ENCODE data around the gene RIPOR3. TPM values are rescaled to one million over a fixed set of nuclear protein-coding genes. Genes with fewer than 3 reads are reported as not detected.

The RIPOR3 gene
- total RNA-seq, 1 experiment from 2014 or later: 0.46 TPM

DNA sequence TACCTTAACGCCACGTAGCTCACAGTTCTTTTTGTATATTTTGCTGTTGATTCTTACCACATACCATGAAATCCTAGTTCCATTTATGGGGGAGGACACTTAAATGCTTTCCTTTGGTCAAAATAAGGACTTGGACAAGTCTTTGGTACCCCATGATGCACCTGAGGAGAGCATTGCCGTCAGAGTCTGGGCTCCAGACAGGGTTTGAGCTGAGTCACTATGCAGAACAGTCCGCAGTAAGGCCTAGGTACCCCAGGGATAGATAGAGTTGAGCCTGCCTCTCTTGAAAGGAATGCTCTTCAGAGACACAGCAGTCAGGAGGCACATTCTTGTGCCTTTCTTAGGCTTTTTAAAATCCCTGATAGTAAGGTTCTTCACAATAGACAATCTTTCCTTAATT lies 46.0 kb upstream of the RIPOR3 start:
- no peak overlapping the region for H2BK5ac ChIP-seq (ENCODE audit: insufficient read length, low read length)
- no peak overlapping the region for H3K9ac ChIP-seq (ENCODE audit: extremely low read depth, insufficient read length, low read length)
- no peak overlapping the region for H3K4me2 ChIP-seq (ENCODE audit: insufficient read depth, insufficient read length, low read length)
- TF ChIP-seq CTCF (conservative IDR thresholded peaks at IDR 0.05): no peak
- Mint-ChIP-seq H3K4me1 (peaks cover 52 to 65% of the 10 kb centered on the region in 2 experiments), H3K27me3 (ENCODE audit: low read depth) (no peaks in the 10 kb centered on the region), H3K9me3 (no peaks in the 10 kb centered on the region), H3K36me3 (ENCODE audit: insufficient read depth in 1 of 3, low read depth in 3 of 3) (peaks cover 6 to 46% (median 44%) of the 10 kb centered on the region in 3 experiments), H3K4me3 (peak overlapping the region in 1 of 2 experiments; percentile 37; a peak in 1 of 5 replicates), H3K27ac (peak overlapping the region; percentile 78 to 94 (median 85))
- H3K27ac ChIP-seq (ENCODE audit: insufficient read length, low read depth, low read length): no peak overlapping the region
- peaks cover 6% of the 10 kb centered on the region for H3K4me1 ChIP-seq (ENCODE audit: insufficient read depth, low read length)
- no peak overlapping the region for H2AFZ ChIP-seq (ENCODE audit: low read length)
- H3K14ac ChIP-seq (ENCODE audit: insufficient read depth, low read length): no peak overlapping the region
- H3K79me1 ChIP-seq (ENCODE audit: insufficient read depth, low read depth, low read length, poor library complexity, severe bottlenecking): no peaks in the 10 kb centered on the region
- H3K18ac ChIP-seq (ENCODE audit: insufficient read length, low read depth, low read length): no peak overlapping the region
- WGBS (ENCODE audit: extremely low coverage, insufficient read length, low lambda C conversion rate): no CpG with 5 or more reads among the region's 4 CpGs
- H2BK12ac ChIP-seq (ENCODE audit: insufficient read length, low read depth, low read length): no peak overlapping the region
- H4K20me1 ChIP-seq (ENCODE audit: control insufficient read depth, insufficient read depth, insufficient read length): no peaks in the 10 kb centered on the region
- peaks cover 10% of the 10 kb centered on the region; the same call in 1 of the 2 replicates for H3K79me2 ChIP-seq (ENCODE audit: insufficient read depth, low read length)
- no peak overlapping the region for H2AK5ac ChIP-seq (ENCODE audit: insufficient read length, low read length)
- H3K27me3 ChIP-seq (ENCODE audit: insufficient read depth, low read length): no peaks in the 10 kb centered on the region
- H3K56ac ChIP-seq (ENCODE audit: insufficient read length, low read depth, low read length): no peak overlapping the region
- DNase-seq: peak; percentile 73
- H3K9me3 ChIP-seq (ENCODE audit: control insufficient read depth, low read depth, low read length): no peaks in the 10 kb centered on the region
- peaks cover 3% of the 10 kb centered on the region for H3K23me2 ChIP-seq (ENCODE audit: insufficient read length, low read depth, low read length, poor library complexity, severe bottlenecking)
- no peak overlapping the region for H3T11ph ChIP-seq (ENCODE audit: low read length)
- H4K8ac ChIP-seq (replicated peaks; ENCODE audit: insufficient read length, low read depth, low read length): no peak overlapping the region
- H4K91ac ChIP-seq (ENCODE audit: insufficient read length, low read depth, low read length): no peak overlapping the region
- H2BK15ac ChIP-seq (ENCODE audit: low read depth, low read length): no peak overlapping the region
- H2BK20ac ChIP-seq (ENCODE audit: low read depth, low read length, poor library complexity, severe bottlenecking): no peak overlapping the region
- H3K4ac ChIP-seq (ENCODE audit: low read depth, low read length): no peak overlapping the region
- H3K23ac ChIP-seq (ENCODE audit: insufficient read length, low read depth, low read length): no peak overlapping the region
- no peak overlapping the region for H2BK120ac ChIP-seq (ENCODE audit: low read depth, low read length, poor library complexity, severe bottlenecking)
- no peak overlapping the region for H4K5ac ChIP-seq (ENCODE audit: insufficient read length, low read depth, low read length)
